Activated CD4-positive, alpha-beta T cell treated with anti-CD3 and anti-CD28 coated beads for 48 hours (primary cell): ENCODE results near the gene TEAD2.
"Not testable (repeated sequence)": the region's sequence is repeated elsewhere in the genome, so short reads cannot be mapped to it uniquely, and the experiment has no call there.

ENCODE experiments used
- DNase-seq: peaks from one replicate; pipeline ENCODE4 v3.0.0-alpha.2; 2020

TEAD2 gene

DNA sequence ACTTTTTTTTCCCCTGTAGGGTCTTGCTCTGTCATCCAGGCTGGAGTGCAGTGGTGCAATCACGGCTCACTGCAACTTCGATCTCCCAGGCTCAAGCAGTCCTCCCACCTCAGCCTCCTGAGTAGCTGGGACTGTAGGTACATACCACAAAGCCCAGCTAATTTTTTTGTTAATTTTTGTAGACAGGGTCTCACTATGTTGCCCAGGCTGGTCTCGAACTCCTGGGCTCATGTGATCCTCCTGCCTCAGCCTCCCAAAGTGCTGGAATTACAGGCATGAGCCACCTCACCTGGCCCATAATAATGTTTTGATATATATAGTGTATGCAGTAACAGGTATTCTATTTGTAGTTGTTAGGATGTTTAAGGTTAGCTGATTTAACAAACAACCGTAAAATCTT is 31.0 kb downstream of the TEAD2 start:
- DNase-seq: not testable (repeated sequence)

DNA sequence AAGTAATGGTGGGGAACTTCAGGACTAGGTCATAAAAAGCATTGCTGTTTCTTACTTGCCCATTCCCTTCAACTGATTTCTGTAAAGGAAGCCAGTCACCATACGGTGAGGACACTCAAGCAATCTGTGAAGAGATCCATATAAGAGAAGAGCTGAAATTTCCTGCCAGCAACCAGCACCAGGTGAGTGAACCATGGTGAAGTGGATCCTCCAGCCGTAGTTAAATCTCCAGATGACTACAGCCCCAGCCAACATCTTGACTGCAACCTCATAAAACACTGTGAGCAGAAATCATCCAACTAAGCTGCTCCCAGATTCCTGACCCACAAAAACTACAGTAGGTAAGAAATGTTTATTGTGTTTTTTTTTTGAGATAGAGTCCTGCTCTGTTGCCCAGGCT is 33.5 kb downstream of the TEAD2 start:
- no peak for DNase-seq

DNA sequence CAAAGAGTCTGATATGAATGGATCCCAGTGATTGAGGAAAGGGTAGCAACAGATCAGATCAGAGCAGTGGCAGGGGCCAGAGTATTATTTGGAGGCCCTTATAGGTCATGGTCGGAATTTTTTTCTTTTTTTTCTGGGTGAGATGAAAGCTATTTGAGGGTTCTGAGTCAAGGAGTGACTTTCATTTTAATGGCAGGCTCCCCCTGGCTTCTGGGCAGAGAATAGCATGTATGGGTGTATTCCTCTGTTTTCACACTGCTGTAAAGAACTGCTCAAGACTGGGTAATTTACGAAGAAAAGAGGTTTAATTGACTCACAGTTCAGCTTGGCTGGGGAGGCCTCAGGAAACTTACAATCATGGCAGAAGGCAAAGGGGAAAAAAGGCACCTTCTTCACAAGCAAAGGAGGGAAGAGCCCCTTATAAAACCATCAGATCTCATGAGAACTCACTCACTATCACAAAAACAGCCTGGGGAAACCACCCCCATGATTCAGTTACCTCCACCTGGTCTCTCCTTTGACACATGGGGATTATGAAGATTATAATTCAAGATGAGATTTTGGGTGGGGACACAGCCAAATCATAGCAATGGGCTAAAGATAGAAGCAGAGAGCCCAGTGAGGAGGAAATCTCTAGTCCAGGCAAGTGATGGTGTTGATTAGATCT is 34.2 kb downstream of the TEAD2 start:
- DNase-seq: peak; percentile 68

DNA sequence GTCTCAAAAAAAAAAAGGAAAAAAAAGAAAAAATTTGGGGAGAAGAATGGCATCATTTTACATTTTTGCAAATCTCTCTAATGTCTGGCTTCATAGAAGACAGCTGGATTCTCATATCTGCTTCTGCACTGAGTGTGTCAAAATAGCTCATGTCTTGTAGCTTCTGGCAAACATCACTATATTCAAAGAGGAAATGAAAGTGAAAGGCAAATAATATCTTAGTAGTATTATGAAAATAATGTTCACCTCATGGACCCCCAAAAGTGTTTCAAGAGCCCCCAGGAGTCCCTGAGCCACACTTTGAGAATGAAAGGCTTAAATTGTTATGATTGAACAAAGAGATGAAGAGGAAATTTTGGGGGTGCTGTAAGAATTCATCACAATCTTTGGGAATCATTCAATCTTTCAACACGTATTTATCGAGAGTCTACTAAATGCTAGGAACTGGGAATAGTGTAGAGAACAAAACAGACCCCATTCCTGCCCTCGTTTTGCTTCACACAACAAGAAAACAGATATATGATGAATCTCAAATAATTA is 36.0 kb downstream of the TEAD2 start:
- DNase-seq: no peak

DNA sequence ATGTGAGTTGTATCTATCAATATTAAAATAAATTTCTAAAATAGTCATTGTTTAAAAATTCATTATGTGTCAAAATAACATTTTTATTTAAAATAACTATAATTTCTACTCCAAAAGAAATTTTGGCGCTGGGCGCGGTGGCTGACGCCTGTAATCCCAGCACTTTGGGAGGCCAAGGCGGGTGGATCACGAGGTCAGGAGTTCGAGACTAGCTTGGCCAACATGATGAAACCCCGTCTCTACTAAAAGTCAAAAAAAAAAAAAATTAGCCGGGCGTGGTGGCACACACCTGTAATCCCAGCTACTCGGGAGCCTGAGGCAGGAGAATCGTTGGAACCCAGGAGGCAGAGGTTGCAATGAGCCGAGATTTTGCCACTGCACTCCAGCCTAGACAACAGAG is 36.5 kb downstream of the TEAD2 start:
- not testable (repeated sequence) for DNase-seq

DNA sequence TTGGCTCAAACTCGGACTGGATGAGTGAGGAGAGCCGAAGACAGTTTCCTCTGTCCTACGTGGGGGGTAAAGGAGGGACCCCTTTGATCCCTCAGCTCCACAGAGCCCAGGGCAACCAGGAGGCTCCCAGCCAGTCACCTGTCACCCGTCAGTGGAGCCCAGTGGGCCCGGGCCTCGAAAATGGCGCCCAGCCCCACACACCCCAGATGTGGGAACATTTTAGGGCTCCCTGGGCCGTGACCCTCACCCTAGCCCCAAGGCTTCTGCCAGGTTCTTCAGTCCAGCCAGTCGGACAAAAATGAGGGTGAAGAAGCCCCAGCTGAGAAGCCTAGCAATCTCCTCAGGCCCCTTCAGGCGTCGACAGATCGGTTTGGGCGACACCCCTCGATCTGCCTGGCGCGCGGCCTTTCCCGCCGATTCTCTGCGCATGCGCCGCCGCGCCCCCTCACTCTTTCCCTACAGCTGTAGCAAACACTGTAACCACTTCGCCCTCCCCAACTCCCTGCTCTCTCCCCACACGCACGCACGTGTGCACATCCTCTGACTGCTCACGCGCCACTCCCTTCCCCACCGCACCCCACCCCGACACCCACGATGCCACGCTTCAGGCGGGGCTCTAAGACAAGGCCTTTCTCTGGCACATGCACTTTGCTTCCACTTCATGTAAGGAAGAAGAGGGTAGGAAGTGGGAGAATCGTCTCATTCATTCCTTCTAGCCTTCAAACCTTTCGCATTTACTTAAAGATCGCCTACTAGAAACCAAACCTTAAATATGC is 37.2 kb downstream of the TEAD2 start, which contains the start of gene SLC6A16:
TSS of gene SLC6A16 (minus strand) at position 391 of the 776 bp plus-strand sequence. CDS start 13,844 bp downstream, outside the sequence.
- DNase-seq: no peak

DNA sequence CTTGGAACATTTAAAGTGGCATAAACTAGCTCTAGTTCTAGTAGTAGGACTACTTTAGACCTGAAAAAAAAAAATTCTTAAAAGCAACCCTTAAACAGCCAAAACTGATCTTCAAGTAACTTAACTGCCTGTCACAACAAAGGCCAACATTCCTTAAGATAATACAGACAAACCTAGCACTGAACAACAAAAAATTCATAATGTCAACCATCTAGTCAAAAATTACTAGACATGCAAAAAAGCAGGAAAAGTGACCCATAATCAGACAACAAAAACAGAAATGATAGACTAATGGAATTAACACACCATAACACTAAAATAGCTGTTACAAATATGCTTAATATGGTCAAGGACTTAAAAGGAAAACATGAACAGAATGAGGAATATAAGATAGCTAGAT is 43.9 kb downstream of the TEAD2 start:
- DNase-seq: no peak

DNA sequence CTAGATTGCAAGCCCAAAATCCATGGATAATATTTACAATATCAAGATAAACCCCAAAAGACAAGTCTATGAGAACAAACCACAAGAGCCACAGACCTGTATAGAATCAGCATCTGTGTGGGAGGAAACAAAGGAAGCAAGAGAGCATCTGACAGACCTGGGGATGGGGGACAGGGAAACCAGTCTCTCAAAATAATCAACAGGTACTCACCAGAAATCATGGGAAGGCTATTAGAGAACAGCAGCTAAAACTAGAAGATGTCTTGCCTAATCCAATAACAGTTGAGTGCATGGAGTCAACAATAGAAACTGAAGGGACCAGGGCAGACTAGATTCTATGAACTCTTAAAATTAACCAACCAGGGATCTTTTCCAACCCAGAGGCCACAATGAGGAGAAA is 45.9 kb downstream of the TEAD2 start:
- no peak for DNase-seq

DNA sequence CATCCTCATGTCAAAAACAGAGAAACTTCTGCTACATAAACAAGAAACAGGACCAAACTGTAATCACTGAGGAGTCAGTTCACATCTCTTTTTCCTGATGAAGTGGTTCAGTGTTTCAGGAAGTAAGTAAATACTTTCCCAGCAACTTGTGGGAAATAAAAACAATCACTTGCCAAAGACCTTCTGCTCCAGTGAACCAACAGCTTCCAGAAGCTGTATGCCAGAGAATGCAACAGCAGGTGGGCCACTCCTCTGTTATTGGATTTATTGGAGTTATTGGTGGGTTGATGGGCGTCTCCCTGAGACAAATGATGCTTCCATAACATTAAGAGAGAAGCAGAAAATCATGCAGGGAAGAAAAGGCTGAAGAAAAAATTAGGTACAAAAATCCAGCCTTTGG is 47.1 kb downstream of the TEAD2 start:
- DNase-seq: no peak

DNA sequence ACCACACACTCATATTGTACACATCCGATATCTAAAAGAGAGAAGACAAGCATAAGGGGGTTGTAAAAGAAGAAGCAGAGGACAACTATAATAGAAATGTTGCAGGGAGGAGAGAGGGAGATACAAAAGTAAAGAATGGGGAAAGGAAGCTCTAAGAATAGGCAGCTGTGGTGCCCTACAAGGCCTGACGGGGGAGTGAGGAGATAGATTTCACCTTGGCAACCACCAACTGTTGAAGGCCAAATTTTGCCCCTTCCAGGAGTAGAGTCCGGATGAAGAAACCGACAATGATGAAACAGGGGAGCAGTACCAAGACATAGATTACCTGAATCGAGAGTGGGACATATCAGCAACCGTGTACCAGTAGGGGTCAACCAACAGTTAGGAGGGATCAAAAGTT is 53.1 kb downstream of the TEAD2 start:
- DNase-seq: no peak

DNA sequence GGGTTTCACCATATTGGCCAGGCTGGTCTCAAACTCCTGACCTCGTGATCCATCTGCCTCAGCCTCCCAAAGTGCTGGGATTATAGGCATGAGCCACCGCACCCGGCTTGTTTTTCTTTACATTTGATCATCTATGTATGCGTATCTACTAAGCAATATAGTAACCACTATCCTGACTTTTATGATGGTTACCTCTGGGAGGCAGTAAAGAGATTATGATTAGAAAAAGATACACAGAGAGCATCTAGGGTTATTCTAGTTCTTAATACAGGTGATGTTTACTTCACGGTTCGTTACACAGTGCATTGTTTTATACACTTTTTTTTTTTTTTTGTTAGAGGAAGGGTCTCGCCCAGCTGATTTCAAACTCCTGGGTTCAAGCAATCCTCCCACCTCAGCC is 55.5 kb downstream of the TEAD2 start:
- DNase-seq: not testable (repeated sequence)

DNA sequence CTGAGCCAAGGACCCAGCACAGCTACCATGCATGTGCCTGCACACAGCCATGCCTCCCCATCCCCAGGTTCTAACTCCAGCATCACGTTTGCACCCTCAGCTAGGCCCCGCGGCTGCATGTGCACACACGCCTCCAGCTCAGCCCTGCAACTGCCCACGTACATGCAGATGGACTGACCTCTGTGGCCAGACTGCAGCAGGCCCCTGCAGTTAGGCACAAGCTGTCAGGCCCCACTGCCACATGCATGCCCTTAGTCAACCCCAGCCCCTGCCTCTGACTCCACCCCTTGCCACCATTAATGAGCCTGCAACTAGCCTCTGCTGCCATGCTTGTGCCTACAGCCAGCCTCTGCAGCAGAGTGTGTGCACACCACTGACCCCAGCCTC is 60.4 kb downstream of the TEAD2 start:
- no peak for DNase-seq

DNA sequence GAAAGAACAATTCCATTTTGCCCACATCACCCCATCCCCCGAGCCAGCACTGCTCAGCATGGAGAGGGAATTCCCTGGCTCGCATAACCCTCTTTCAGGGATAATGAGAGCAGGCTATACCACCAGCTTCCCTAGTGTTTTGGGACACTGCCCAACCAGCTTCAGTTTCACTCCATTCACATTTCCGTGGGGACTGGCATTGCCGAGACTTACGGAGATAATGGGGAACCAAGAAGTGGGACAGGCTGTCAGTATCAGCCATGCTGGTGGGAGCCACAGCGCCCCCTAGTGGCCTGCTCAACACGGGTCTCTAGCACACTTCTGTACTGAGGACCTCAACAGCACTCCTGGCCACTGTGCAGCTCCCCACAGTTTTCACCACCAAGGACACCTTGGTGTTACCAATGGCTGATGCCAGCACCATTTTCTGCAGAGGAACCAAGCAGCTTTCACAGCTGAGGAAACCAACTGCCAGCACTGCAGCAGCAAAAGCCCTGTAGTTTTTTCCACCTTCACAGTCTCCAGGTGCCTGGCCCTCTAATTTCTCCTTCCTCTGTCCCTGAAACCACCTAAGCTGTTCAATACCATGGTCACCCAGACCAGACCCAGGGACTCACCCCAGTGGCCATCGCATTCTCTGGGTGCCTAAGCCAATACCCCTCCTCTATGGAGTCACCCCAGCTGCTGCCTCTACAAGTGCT is 60.9 kb downstream of the TEAD2 start:
- DNase-seq: peak; percentile 92

DNA sequence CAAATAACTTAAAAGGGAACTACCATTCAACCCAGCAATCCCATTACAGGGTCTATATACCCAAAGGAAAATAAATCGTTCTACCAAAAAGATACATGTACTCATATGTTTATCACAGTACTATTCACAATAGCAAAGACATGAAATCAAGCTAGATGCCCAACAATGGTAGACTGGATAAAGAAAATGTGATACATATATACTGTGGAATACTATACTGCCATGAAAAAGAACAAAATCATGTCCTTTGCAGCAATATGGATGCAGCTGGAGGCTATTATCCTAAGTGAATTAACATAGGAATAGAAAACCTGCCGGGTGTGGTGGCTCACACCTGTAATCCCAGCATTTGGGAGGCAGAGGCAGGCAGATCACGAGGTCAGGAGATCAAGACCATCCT is 63.6 kb downstream of the TEAD2 start:
- not testable (repeated sequence) for DNase-seq

DNA sequence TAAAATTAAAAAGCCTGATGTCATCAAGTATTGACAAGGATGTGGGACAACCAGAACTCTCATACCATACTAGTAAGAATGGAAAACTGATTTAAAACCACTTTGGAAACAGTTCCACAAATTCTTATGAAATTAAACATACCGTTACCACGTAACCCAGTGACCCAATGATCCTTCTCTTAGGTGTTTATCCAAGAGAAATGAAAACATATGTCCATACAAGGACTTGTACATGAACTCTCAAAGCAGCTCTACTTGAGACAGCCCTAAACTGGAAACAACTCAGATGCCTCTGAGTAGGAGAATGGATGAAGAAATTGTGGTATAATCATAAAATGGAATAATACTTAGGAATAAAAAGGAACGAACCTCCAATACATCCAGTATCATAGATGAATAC is 64.8 kb downstream of the TEAD2 start:
- no peak for DNase-seq

DNA sequence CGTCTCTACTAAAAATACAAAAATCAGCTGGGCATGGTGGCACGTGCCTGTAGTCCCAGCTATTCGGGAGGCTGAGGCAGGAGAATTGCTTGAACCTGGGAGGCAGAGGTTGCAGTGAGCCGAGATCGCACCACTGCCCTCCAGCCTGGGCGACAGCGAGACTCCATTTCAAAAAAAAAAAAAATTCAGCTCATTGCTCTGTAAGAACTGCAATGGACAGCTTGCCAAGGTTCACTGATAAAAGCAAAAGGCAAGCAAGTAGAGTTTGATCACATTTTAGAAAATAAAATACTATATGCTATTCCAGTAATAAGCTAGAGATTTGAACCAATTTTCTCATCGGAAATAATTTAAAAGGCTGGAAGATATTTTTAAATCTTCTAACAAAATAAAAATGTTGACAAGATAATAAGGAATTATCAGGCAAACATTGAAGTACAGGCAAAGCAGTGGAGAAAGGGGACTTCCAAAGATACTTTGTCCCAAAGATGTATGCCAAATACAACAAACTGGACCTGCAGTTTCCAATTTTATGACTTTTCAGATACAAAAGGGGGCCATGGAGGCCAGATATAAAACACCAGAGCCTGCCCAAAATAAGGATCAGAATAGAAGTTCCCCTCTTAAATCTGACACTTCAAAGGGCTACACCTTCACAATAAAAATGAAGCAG is 66.9 kb downstream of the TEAD2 start:
- no peak for DNase-seq

DNA sequence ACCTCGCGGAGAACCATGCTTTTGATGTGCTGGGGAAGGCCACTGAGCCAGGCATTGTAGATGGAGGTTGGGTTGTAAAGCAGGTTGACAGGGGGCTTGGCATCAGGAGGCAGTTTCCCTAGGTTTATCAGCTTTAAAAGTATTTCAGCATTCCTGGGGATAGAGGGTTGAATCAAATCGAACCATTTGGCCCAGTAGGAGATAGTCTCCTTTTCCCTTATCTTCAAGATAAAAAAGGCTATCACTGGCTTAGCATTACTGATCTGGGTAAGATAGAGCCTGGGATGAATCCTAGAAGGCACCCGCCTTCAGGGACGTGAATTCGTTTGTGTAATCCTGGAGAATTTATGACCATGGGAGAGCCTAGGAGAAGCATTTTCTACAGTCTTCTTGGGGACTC is 67.8 kb downstream of the TEAD2 start:
- DNase-seq: no peak
